WTC11 (cell line): ENCODE results near the gene AQP9. TPM values are rescaled to one million over a fixed set of nuclear protein-coding genes. Genes with fewer than 3 reads are reported as not detected.

Experiments
- ATAC-seq: fragments of 200-7000 bp; cut with Tn5 transposase; 2 replicates; pipeline ENCODE4 v1.10.0; 2021; ENCODE audit warnings: mild to moderate bottlenecking, moderate library complexity
- CTCF ChIA-PET: fragments of 300-600 bp; sonication (Branson Sonifier 250); formaldehyde crosslinking; loops from one replicate; lab custom pipeline; 2021; ENCODE audit warnings: antibody characterized with exemption; lab: Charles Lee
- POLR2A ChIA-PET: fragments of 350-600 bp; sonication (Branson Sonifier 250); formaldehyde crosslinking; loops from one replicate; lab custom pipeline; 2021; ENCODE audit warnings: antibody characterized with exemption; lab: Charles Lee
- DNase-seq: peaks from one replicate; pipeline ENCODE4 v3.0.0; 2021; ENCODE audit warnings: low spot score
- H3K27ac Mint-ChIP-seq: 2 replicates; pipeline ENCODE4 v1.8.0; 2021; ENCODE audit warnings: mixed read lengths
- H3K27me3 Mint-ChIP-seq: 2 replicates; pipeline ENCODE4 v1.8.0; 2021; ENCODE audit warnings: low read depth, mild to moderate bottlenecking, moderate library complexity, mixed read lengths
- H3K36me3 Mint-ChIP-seq: 2 replicates; pipeline ENCODE4 v1.8.0; 2021; ENCODE audit warnings: mixed read lengths
- H3K4me1 Mint-ChIP-seq: 2 replicates; pipeline ENCODE4 v1.8.0; 2022; ENCODE audit warnings: mixed read lengths
- H3K4me3 Mint-ChIP-seq: 2 replicates; pipeline ENCODE4 v1.8.0; 2021; ENCODE audit warnings: mild to moderate bottlenecking, moderate library complexity, mixed read lengths
- H3K9me3 Mint-ChIP-seq: 2 replicates; pipeline ENCODE4 v1.8.0; 2021; ENCODE audit warnings: mixed read lengths
- AR ChIP-seq: fragments of 250-450 bp; sonication (Bioruptor Pico); IDR thresholded peaks from 2 replicates; pipeline ENCODE4 v1.9.0; 2021; ENCODE audit warnings: mild to moderate bottlenecking
- CTCF ChIP-seq: fragments of 200-600 bp; IDR thresholded peaks from 2 replicates; pipeline ENCODE4 v1.8.0; 2022; ENCODE audit warnings: antibody characterized with exemption
- E2F1 ChIP-seq: sonication (generic); formaldehyde crosslinking; IDR thresholded peaks from 2 replicates; pipeline ENCODE4 v1.8.0; 2022; ENCODE audit warnings: mild to moderate bottlenecking, missing genetic modification reagents
- ERG ChIP-seq: fragments of 250-450 bp; sonication (Bioruptor Pico); IDR thresholded peaks from 2 replicates; pipeline ENCODE4 v1.8.0; 2021; ENCODE audit warnings: mild to moderate bottlenecking
- NFATC4 ChIP-seq: fragments of 250-450 bp; sonication (Bioruptor Pico); IDR thresholded peaks from 2 replicates; pipeline ENCODE4 v1.9.0; 2021; ENCODE audit warnings: mild to moderate bottlenecking
- NFYB ChIP-seq: sonication (generic); formaldehyde crosslinking; conservative IDR thresholded peaks from 2 replicates; pipeline ENCODE4 v1.8.0; 2022; ENCODE audit warnings: low read depth, missing genetic modification reagents
- OVOL2 ChIP-seq: fragments of 250-450 bp; sonication (Bioruptor Pico); IDR thresholded peaks from 2 replicates; pipeline ENCODE4 v1.9.0; 2021; ENCODE audit warnings: mild to moderate bottlenecking, borderline replicate concordance
- PRRX2 ChIP-seq: fragments of 250-450 bp; sonication (Bioruptor Pico); IDR thresholded peaks from 2 replicates; pipeline ENCODE4 v1.8.0; 2021; ENCODE audit warnings: mild to moderate bottlenecking
- RELA ChIP-seq: sonication (generic); formaldehyde crosslinking; IDR thresholded peaks from 2 replicates; pipeline ENCODE4 v1.8.1; 2022; ENCODE audit warnings: missing genetic modification reagents, mild to moderate bottlenecking, borderline replicate concordance
- RORB ChIP-seq: fragments of 250-450 bp; sonication (Bioruptor Pico); IDR thresholded peaks from 2 replicates; pipeline ENCODE4 v1.9.0; 2021; ENCODE audit warnings: mild to moderate bottlenecking
- SMAD4 ChIP-seq: sonication (generic); formaldehyde crosslinking; IDR thresholded peaks from 2 replicates; pipeline ENCODE4 v1.8.0; 2022; ENCODE audit warnings: mild to moderate bottlenecking, missing genetic modification reagents
- SP1 ChIP-seq: sonication (generic); formaldehyde crosslinking; conservative IDR thresholded peaks from 2 replicates; pipeline ENCODE4 v1.8.1; 2022; ENCODE audit warnings: missing genetic modification reagents
- TCF7 ChIP-seq: sonication (generic); formaldehyde crosslinking; IDR thresholded peaks from 2 replicates; pipeline ENCODE4 v1.8.0; 2022; ENCODE audit warnings: mild to moderate bottlenecking, low read depth, missing genetic modification reagents, moderate library complexity
- ZBTB21 ChIP-seq: sonication (generic); formaldehyde crosslinking; IDR thresholded peaks from 2 replicates; pipeline ENCODE4 v1.8.1; 2023; ENCODE audit warnings: mild to moderate bottlenecking, missing genetic modification reagents, borderline replicate concordance
- ZNF121 ChIP-seq: sonication (generic); formaldehyde crosslinking; IDR thresholded peaks from 2 replicates; pipeline ENCODE4 v1.8.0; 2023; ENCODE audit warnings: missing genetic modification reagents
- ZNF396 ChIP-seq: fragments of 250-450 bp; sonication (Bioruptor Pico); IDR thresholded peaks from 2 replicates; pipeline ENCODE4 v1.8.0; 2021; ENCODE audit warnings: mild to moderate bottlenecking, moderate library complexity, borderline replicate concordance
- ZNF423 ChIP-seq: fragments of 250-450 bp; sonication (Bioruptor Pico); IDR thresholded peaks from 2 replicates; pipeline ENCODE4 v2.1.2; 2022; ENCODE audit warnings: mild to moderate bottlenecking, moderate library complexity
- ZNF512 ChIP-seq: sonication (generic); formaldehyde crosslinking; IDR thresholded peaks from 2 replicates; pipeline ENCODE4 v1.8.1; 2022; ENCODE audit warnings: missing genetic modification reagents, borderline replicate concordance
- ZNF671 ChIP-seq: fragments of 250-450 bp; sonication (Bioruptor Pico); IDR thresholded peaks from 2 replicates; pipeline ENCODE4 v1.8.0; 2021; ENCODE audit warnings: mild to moderate bottlenecking
- ZSCAN18 ChIP-seq: fragments of 250-450 bp; sonication (Bioruptor Pico); IDR thresholded peaks from 2 replicates; pipeline ENCODE4 v2.1.2; 2022; ENCODE audit warnings: mild to moderate bottlenecking, moderate library complexity
- total RNA-seq: library from RNA; stranded (reverse); gene quantifications from 3 replicates; pipeline ENCODE4 v1.2.3, GENCODE V29; 2021
- TF ChIP-seq, protein P1 (sequence below): sonication (generic); formaldehyde crosslinking; conservative IDR thresholded peaks from 2 replicates; pipeline ENCODE4 v1.8.1; 2022; ENCODE audit warnings: mild to moderate bottlenecking, missing genetic modification reagents
- TF ChIP-seq, protein P2 (sequence below): sonication (generic); formaldehyde crosslinking; IDR thresholded peaks from 2 replicates; pipeline ENCODE4 v1.8.1; 2022; ENCODE audit warnings: low read depth, mild to moderate bottlenecking, moderate library complexity, missing genetic modification reagents, borderline replicate concordance
- TF ChIP-seq, protein P3 (sequence below): sonication (generic); formaldehyde crosslinking; IDR thresholded peaks from 2 replicates; pipeline ENCODE4 v1.8.1; 2022; ENCODE audit warnings: mild to moderate bottlenecking, missing genetic modification reagents, moderate library complexity, borderline replicate concordance

AQP9 gene
- total RNA-seq, 1 experiment from 2014 or later = 0.07 TPM

DNA sequence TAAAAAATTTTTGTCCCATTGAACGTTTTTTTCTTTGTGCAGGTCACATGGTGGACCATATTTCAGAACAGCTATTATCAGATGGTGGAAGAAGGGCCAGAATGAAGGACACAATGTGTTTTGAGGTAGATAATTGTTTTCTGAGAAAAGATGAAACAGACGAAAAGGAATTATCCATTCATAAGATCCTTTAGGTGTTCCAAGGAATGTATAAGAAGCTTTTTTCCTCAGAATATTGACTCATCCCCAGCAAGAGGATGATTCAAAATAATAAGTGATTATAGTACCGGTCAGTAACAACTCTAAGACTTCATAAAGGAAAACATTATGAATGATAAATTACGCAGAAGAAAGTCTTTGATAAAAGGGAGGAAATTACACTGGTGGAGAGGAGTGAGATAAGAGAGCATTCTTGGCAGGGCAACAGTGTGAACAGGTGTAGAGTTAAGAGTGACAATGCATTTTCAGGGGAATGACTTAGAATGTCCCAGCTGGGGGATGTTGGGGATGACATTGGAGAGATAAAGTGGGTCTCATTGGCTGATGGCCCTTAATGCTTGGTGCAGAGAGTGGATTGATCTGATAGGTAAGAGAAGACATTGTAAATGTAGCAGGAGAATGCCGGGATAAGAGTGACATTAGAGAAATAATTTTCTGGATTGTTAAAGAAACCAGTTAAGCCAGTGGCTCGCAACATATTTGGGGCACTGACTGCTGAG, 27.0 kb upstream of the AQP9 start:
- ChIA-PET CTCF (interaction anchor here (1.1 kb wide), 1 partner anchor 40 kb away, joined by 3 read pairs; no protein-coding TSS in a partner anchor), POLR2A (no interaction called here)
- Mint-ChIP-seq H3K9me3 (no peaks in the 10 kb centered on the region), H3K36me3 (no peaks in the 10 kb centered on the region), H3K4me3 (no peak overlapping the region), H3K27me3 (no peaks in the 10 kb centered on the region), H3K4me1 (peaks cover 4% of the 10 kb centered on the region), H3K27ac (no peak overlapping the region)
- DNase-seq (no peak), ATAC-seq (no peak)
- TF ChIP-seq ZBTB21 (no peak), CTCF (no peak), RORB (no peak), ZNF396 (CRISPR knock-in tag) (no peak), ZNF423 (CRISPR knock-in tag) (no peak), SMAD4 (CRISPR knock-in tag) (no peak), ZNF671 (CRISPR knock-in tag) (no peak), TCF7 (no peak), SP1 (CRISPR knock-in tag) (no peak), NFATC4 (CRISPR knock-in tag) (no peak), ZNF512 (CRISPR knock-in tag) (no peak)
- TF ChIP-seq, protein P1, sequence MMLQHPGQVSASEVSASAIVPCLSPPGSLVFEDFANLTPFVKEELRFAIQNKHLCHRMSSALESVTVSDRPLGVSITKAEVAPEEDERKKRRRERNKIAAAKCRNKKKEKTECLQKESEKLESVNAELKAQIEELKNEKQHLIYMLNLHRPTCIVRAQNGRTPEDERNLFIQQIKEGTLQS (CRISPR knock-in tag) = no peak

DNA sequence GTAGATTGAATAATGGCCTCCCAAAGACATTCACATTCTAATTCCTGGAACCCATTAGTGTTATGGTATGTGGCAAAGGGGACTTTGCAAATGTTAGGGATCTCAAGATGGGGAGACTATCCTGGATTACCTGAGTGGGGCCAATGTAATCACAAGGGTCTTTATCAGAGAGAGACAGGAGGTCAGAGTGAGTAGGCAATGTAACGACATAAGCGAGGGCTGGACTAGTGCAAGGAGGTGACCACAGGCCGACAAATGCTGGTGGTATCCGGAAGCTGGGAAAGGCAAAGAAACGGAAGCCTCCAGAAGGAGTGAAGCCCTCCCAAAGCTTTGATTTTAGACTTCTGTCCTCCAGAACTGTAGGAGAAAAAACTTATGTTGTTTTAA, 26.5 kb upstream of the AQP9 start:
- Mint-ChIP-seq H3K27me3 (no peaks in the 10 kb centered on the region), H3K4me1 (peaks cover 4% of the 10 kb centered on the region), H3K27ac (no peak overlapping the region), H3K36me3 (no peaks in the 10 kb centered on the region), H3K4me3 (no peak overlapping the region), H3K9me3 (no peaks in the 10 kb centered on the region)
- ChIA-PET POLR2A (no interaction called here), CTCF (no interaction called here)
- DNase-seq (no peak), ATAC-seq (no peak)
- TF ChIP-seq RELA = no peak
- TF ChIP-seq, protein P2, sequence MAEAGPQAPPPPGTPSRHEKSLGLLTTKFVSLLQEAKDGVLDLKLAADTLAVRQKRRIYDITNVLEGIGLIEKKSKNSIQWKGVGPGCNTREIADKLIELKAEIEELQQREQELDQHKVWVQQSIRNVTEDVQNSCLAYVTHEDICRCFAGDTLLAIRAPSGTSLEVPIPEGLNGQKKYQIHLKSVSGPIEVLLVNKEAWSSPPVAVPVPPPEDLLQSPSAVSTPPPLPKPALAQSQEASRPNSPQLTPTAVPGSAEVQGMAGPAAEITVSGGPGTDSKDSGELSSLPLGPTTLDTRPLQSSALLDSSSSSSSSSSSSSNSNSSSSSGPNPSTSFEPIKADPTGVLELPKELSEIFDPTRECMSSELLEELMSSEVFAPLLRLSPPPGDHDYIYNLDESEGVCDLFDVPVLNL (CRISPR knock-in tag) = no peak
- TF ChIP-seq RORB = no peak
- TF ChIP-seq ERG (CRISPR knock-in tag) = no peak
- no peak for TF ChIP-seq ZSCAN18 (CRISPR knock-in tag)
- no peak for TF ChIP-seq AR (CRISPR knock-in tag)
- no peak for TF ChIP-seq PRRX2 (CRISPR knock-in tag)
- no peak for TF ChIP-seq OVOL2 (CRISPR knock-in tag)
- TF ChIP-seq, protein P3, sequence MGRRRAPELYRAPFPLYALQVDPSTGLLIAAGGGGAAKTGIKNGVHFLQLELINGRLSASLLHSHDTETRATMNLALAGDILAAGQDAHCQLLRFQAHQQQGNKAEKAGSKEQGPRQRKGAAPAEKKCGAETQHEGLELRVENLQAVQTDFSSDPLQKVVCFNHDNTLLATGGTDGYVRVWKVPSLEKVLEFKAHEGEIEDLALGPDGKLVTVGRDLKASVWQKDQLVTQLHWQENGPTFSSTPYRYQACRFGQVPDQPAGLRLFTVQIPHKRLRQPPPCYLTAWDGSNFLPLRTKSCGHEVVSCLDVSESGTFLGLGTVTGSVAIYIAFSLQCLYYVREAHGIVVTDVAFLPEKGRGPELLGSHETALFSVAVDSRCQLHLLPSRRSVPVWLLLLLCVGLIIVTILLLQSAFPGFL (CRISPR knock-in tag) = no peak
- no peak for TF ChIP-seq ZNF121
- no peak for TF ChIP-seq NFYB (CRISPR knock-in tag)
- no peak for TF ChIP-seq E2F1 (CRISPR knock-in tag)
- TF ChIP-seq SP1 (CRISPR knock-in tag) = no peak
